Transverse colon (tissue), 4 donors: Measurements from ENCODE around the gene TNIP3. TPM values are rescaled to one million over a fixed set of nuclear protein-coding genes. Genes with fewer than 3 reads are reported as not detected.
A peak's percentile ranks its signal among the peaks of the same experiment; 100 is the strongest.

Experiments
- DNase-seq: peaks from one replicate; pipeline ENCODE4 v3.0.0-alpha.2; 2019
- H3K27ac ChIP-seq, 4 donors: fragments of 200-600 bp; sonication (generic); 2 replicates each; pipeline ENCODE4 v1.5.1; 2016 to 2018; ENCODE audit warnings: inconsistent platforms in 4 of 4
- H3K27me3 ChIP-seq: fragments of 200-600 bp; sonication (generic); 2 replicates; pipeline ENCODE4 v1.5.1; 2017; ENCODE audit warnings: inconsistent platforms
- H3K36me3 ChIP-seq, 4 donors: fragments of 200-600 bp; sonication (generic); 2 replicates each; pipeline ENCODE4 v1.5.1; 2017 to 2019; ENCODE audit warnings: inconsistent platforms in 4 of 4
- H3K4me1 ChIP-seq, 4 donors: fragments of 200-600 bp; sonication (generic); 2 replicates each; pipeline ENCODE4 v1.5.1; 2017 to 2020; ENCODE audit warnings: inconsistent platforms in 4 of 4
- H3K4me3 ChIP-seq, 4 donors: fragments of 200-600 bp; sonication (generic); 1 replicate in 1 of 4; 2 replicates in 3 of 4; pipeline versions ENCODE4 v1.5.1 to v1.6.1; 2017 to 2019; ENCODE audit warnings: inconsistent platforms in 4 of 4
- H3K9me3 ChIP-seq, 2 donors: fragments of 200-600 bp; sonication (generic); 2 replicates each; pipeline ENCODE4 v1.5.1; 2017 to 2019; ENCODE audit warnings: inconsistent platforms in 2 of 2
- EP300 ChIP-seq: sonication (generic); formaldehyde crosslinking; IDR thresholded peaks from one replicate; pipeline ENCODE4 v1.6.1; 2017; ENCODE audit warnings: antibody characterized with exemption, low read depth
- POLR2A ChIP-seq: fragments of 450-650 bp; IDR thresholded peaks from one replicate; pipeline ENCODE4 v1.6.1; 2016; ENCODE audit warnings: antibody characterized with exemption, mild to moderate bottlenecking, moderate library complexity
- POLR2AphosphoS5 ChIP-seq, 3 donors: sonication (generic); formaldehyde crosslinking; IDR thresholded peaks; one replicate each; pipeline ENCODE4 v1.6.1; 2016; ENCODE audit warnings: antibody characterized with exemption in 3 of 3
- WGBS, 2 donors: methylation state at CpG; one replicate each; pipeline ENCODE4 v1.1.5; 2018; ENCODE audit warnings: low coverage in 1 of 2; 5-methylcytosine and 5-hydroxymethylcytosine counted together
- in situ Hi-C, 4 donors: fragments of 200-750 bp; cut with MboI; loops; one replicate each; pipeline versions ENCODE4 v1.15.0 to v1.15.1; 2017; ENCODE audit warnings: low sequenced_read_pairs in 3 of 4, low pct_ligation_motif_present in 1 of 4, low pct_unique_long_range_greater_than_20kb in 1 of 4
- intact Hi-C: fragments of 100-400 bp; cut with DNase I; formaldehyde crosslinking; loops from one replicate; pipeline ENCODE4 v1.15.1; 2023; ENCODE audit warnings: low total_unique reads
- total RNA-seq, 4 donors: library from RNA; depleted of rRNA; stranded (reverse); fragments of >200 nt; gene quantifications; one replicate each; pipeline ENCODE4 v1.1.0, GENCODE V29; 2016
- TF ChIP-seq, protein P1 (sequence below), 5 experiments: fragments of 200-600 bp in 3 of 5; fragments of 450-650 bp in 2 of 5; sonication (generic) in 3 of 5; IDR thresholded peaks; 1 replicate in 2 of 5; 2 replicates in 3 of 5; pipeline ENCODE4 v1.5.1; 2016 to 2017; ENCODE audit warnings: antibody characterized with exemption in 5 of 5, inconsistent platforms in 3 of 5, mild to moderate bottlenecking in 2 of 5, moderate library complexity in 1 of 5

TNIP3 gene
- total RNA-seq, 4 donors from 2014 or later, result 0.41 to 1.8 (median 0.79) TPM; not detected in 1

DNA sequence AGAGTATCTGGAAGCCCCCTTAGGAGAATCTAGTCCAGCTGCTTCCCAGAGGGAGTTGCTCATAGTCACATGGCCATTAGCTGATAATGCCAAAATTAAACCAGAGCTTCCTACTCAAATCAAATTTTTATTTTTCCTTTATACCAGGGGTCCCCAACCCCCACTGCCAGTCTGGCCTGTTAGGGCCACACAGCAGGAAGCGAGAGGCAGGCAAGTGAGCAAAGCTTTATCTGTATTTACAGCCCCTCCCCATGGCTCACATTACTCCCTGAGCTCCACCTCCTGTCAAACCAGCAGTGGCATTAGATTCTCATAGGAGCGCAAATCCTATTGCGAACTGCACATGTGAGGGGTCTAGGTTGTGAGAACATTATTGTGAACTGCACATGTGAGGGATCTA lies 19.2 kb upstream of the TNIP3 start:
- intact Hi-C loops, result no loop called here
- no peaks in the 10 kb centered on the region for H3K36me3 ChIP-seq
- no peak for TF ChIP-seq POLR2A
- H3K27ac ChIP-seq, result no peak overlapping the region
- 92 to 95% methylated on average over 2 to 3 of the region's 3 CpGs for WGBS, 2 donors
- H3K27me3 ChIP-seq, result no peaks in the 10 kb centered on the region
- peaks cover 0 to 17% (median 6%) of the 10 kb centered on the region in 4 donors for H3K4me1 ChIP-seq
- DNase-seq, result no peak
- no peak overlapping the region for H3K4me3 ChIP-seq
- no peaks in the 10 kb centered on the region for H3K9me3 ChIP-seq
- in situ Hi-C loops, result no loop called here

- in situ Hi-C loops, result no loop called here
- H3K27ac ChIP-seq, result peak overlapping the region; percentile 60 to 82 (median 70)
- 32 to 36% methylated on average over 2 to 3 of the region's 3 CpGs for WGBS, 2 donors
Measured at GRCh38 chr4:121182296-121182695, 18.2 kb upstream of the TNIP3 start.

GRCh38 chr4:121181493-121181892 lies 17.4 kb upstream of the TNIP3 start:
- Histone ChIP-seq H3K9me3 (no peaks in the 10 kb centered on the region), H3K4me3 (no peak overlapping the region), H3K27me3 (no peaks in the 10 kb centered on the region), H3K27ac (peak overlapping the region; percentile 60 to 82 (median 70)), H3K36me3 (no peaks in the 10 kb centered on the region), H3K4me1 (peaks cover 0 to 34% (median 16%) of the 10 kb centered on the region in 4 donors)
- intact Hi-C loops (no loop called here), in situ Hi-C loops (no loop called here)
- DNase-seq, result no peak
- 100% methylated on average over 1 of the region's 1 CpG for WGBS, 2 donors
- no peak for TF ChIP-seq EP300
- TF ChIP-seq, protein P1, sequence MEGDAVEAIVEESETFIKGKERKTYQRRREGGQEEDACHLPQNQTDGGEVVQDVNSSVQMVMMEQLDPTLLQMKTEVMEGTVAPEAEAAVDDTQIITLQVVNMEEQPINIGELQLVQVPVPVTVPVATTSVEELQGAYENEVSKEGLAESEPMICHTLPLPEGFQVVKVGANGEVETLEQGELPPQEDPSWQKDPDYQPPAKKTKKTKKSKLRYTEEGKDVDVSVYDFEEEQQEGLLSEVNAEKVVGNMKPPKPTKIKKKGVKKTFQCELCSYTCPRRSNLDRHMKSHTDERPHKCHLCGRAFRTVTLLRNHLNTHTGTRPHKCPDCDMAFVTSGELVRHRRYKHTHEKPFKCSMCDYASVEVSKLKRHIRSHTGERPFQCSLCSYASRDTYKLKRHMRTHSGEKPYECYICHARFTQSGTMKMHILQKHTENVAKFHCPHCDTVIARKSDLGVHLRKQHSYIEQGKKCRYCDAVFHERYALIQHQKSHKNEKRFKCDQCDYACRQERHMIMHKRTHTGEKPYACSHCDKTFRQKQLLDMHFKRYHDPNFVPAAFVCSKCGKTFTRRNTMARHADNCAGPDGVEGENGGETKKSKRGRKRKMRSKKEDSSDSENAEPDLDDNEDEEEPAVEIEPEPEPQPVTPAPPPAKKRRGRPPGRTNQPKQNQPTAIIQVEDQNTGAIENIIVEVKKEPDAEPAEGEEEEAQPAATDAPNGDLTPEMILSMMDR (IDR thresholded peaks at IDR 0.05), result no peak

More at GRCh38 chr4:121182296-121182695, 18.2 kb upstream of the TNIP3 start:
- H3K4me3 ChIP-seq, result peak overlapping the region in 2 of 4 donors; percentile 15 to 35
- DNase-seq, result no peak
- intact Hi-C loops, result no loop called here
- no peaks in the 10 kb centered on the region for H3K9me3 ChIP-seq
- TF ChIP-seq, protein P1 (IDR thresholded peaks at IDR 0.05), result no peak
- TF ChIP-seq POLR2AphosphoS5 (IDR thresholded peaks at IDR 0.05), result peak in 1 of 3 donors; percentile 37
- no peaks in the 10 kb centered on the region for H3K27me3 ChIP-seq
- peaks cover 0 to 26% (median 14%) of the 10 kb centered on the region in 4 donors for H3K4me1 ChIP-seq
- no peaks in the 10 kb centered on the region for H3K36me3 ChIP-seq

GRCh38 chr4:121180558-121180957 lies 16.4 kb upstream of the TNIP3 start:
- in situ Hi-C loops, result no loop called here
- no peaks in the 10 kb centered on the region for H3K36me3 ChIP-seq
- DNase-seq, result no peak
- WGBS, 2 donors, result 65 to 89% methylated on average over 3 of the region's 3 CpGs
- no peaks in the 10 kb centered on the region for H3K27me3 ChIP-seq
- H3K4me1 ChIP-seq, result peaks cover 0 to 34% (median 16%) of the 10 kb centered on the region in 4 donors
- H3K9me3 ChIP-seq, result no peaks in the 10 kb centered on the region
- intact Hi-C loops, result no loop called here
- H3K4me3 ChIP-seq, result no peak overlapping the region
- H3K27ac ChIP-seq, result peak overlapping the region in 2 of 4 donors; percentile 72 to 82
- TF ChIP-seq POLR2A (no peak), EP300 (no peak), POLR2AphosphoS5 (IDR thresholded peaks at IDR 0.05) (no peak)
- TF ChIP-seq, protein P1 (IDR thresholded peaks at IDR 0.05), result no peak
